ENCODE measurements around the gene TUBB. TPM values are rescaled to one million over a fixed set of nuclear protein-coding genes. Genes with fewer than 3 reads are reported as not detected.

TUBB gene
- total and polyA plus RNA-seq, 9 of the 15 experiments (the other 6 are each of a cell fraction or from before 2014, with no cell fraction given): 971 to 2,870 (median 1,478) TPM

GRCh38 chr6:30686908-30687658 lies 33.1 kb upstream of the TUBB start (continued):
- TF ChIP-seq, protein P1, sequence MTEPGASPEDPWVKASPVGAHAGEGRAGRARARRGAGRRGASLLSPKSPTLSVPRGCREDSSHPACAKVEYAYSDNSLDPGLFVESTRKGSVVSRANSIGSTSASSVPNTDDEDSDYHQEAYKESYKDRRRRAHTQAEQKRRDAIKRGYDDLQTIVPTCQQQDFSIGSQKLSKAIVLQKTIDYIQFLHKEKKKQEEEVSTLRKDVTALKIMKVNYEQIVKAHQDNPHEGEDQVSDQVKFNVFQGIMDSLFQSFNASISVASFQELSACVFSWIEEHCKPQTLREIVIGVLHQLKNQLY (CRISPR knock-in tag; conservative IDR thresholded peaks at IDR 0.05): no peak
- TF ChIP-seq ID3 (CRISPR knock-in tag; IDR thresholded peaks at IDR 0.05) (no peak), ID3 (tag; IDR thresholded peaks at IDR 0.05) (no peak), PTRF (tag; IDR thresholded peaks at IDR 0.05) (no peak), TFAP4 (CRISPR knock-in tag; IDR thresholded peaks at IDR 0.05; ENCODE audit: borderline replicate concordance) (peak; percentile 95), SMARCE1 (IDR thresholded peaks at IDR 0.05) (peak; percentile 69), ZBTB8A (IDR thresholded peaks at IDR 0.05; ENCODE audit: partially characterized antibody) (no peak), FOS (IDR thresholded peaks at IDR 0.05; ENCODE audit: extremely low read depth, insufficient read length) (no peak), DDX20 (tag; IDR thresholded peaks at IDR 0.05; ENCODE audit: low read depth) (no peak), CEBPZ (IDR thresholded peaks at IDR 0.05; ENCODE audit: borderline replicate concordance, low read depth, low read length) (no peak), TCF3 (CRISPR knock-in tag; IDR thresholded peaks at IDR 0.05) (peak; percentile 53), MEF2A (IDR thresholded peaks at IDR 0.05; ENCODE audit: control insufficient read depth, low read depth, low read length) (no peak), HMGN3 (IDR thresholded peaks at IDR 0.05; ENCODE audit: borderline replicate concordance, extremely low read depth, insufficient read length, low read depth, low read length) (peak; percentile 92), SMARCA4 (IDR thresholded peaks at IDR 0.05) (peak; percentile 63), ILF3 (IDR thresholded peaks at IDR 0.05; ENCODE audit: borderline replicate concordance) (no peak), SETDB1 (IDR thresholded peaks at IDR 0.05; ENCODE audit: low read length) (no peak)
- TF ChIP-seq, protein P2, sequence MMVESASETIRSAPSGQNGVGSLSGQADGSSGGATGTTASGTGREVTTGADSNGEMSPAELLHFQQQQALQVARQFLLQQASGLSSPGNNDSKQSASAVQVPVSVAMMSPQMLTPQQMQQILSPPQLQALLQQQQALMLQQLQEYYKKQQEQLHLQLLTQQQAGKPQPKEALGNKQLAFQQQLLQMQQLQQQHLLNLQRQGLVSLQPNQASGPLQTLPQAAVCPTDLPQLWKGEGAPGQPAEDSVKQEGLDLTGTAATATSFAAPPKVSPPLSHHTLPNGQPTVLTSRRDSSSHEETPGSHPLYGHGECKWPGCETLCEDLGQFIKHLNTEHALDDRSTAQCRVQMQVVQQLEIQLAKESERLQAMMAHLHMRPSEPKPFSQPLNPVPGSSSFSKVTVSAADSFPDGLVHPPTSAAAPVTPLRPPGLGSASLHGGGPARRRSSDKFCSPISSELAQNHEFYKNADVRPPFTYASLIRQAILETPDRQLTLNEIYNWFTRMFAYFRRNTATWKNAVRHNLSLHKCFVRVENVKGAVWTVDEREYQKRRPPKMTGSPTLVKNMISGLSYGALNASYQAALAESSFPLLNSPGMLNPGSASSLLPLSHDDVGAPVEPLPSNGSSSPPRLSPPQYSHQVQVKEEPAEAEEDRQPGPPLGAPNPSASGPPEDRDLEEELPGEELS (CRISPR knock-in tag; IDR thresholded peaks at IDR 0.05; ENCODE audit: borderline replicate concordance): peak; percentile 66; the same call in 1 of the 2 replicates
- TF ChIP-seq, protein P3, sequence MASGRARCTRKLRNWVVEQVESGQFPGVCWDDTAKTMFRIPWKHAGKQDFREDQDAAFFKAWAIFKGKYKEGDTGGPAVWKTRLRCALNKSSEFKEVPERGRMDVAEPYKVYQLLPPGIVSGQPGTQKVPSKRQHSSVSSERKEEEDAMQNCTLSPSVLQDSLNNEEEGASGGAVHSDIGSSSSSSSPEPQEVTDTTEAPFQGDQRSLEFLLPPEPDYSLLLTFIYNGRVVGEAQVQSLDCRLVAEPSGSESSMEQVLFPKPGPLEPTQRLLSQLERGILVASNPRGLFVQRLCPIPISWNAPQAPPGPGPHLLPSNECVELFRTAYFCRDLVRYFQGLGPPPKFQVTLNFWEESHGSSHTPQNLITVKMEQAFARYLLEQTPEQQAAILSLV (tag; IDR thresholded peaks at IDR 0.05): no peak; the same call in 1 of the 2 replicates

All from K562 (cell line).